Heart left ventricle (tissue), 16 donors: Measurements from ENCODE around the gene LAMA5. TPM values are rescaled to one million over a fixed set of nuclear protein-coding genes. Genes with fewer than 3 reads are reported as not detected.

Experiments
- ATAC-seq, 4 donors: fragments of 200-7000 bp; cut with Tn5 transposase; one replicate each; pipeline ENCODE4 v1.9.1; 2020 to 2022; ENCODE audit warnings: moderate library complexity in 4 of 4, mild to moderate bottlenecking in 3 of 4, moderate number of reproducible peaks in 1 of 4
- DNase-seq, 5 donors: peaks; one replicate each; pipeline ENCODE4 v3.0.0-alpha.2; 2020
- H3K27ac ChIP-seq, 12 donors: fragments of 200-600 bp; sonication (generic) in 4 of 12; one replicate each; pipeline versions ENCODE4 v1.5.0 to v1.8.0; 2016 to 2022; ENCODE audit warnings: mild to moderate bottlenecking in 2 of 12
- H3K27me3 ChIP-seq, 9 donors: fragments of 200-600 bp; sonication (generic) in 2 of 9; one replicate each; pipeline versions ENCODE4 v1.5.1 to v1.8.0; 2016 to 2022; ENCODE audit warnings: mild to moderate bottlenecking in 3 of 9
- H3K36me3 ChIP-seq, 9 donors: fragments of 200-600 bp; sonication (generic) in 2 of 9; one replicate each; pipeline versions ENCODE4 v1.5.0 to v1.8.0; 2018 to 2022; ENCODE audit warnings: mild to moderate bottlenecking in 2 of 9
- H3K4me1 ChIP-seq, 12 donors: fragments of 200-600 bp; sonication (generic) in 4 of 12; one replicate each; pipeline versions ENCODE4 v1.5.0 to v1.8.0; 2016 to 2022; ENCODE audit warnings: mild to moderate bottlenecking in 3 of 12
- H3K4me3 ChIP-seq, 12 donors: fragments of 200-600 bp; sonication (generic) in 4 of 12; one replicate each; pipeline versions ENCODE4 v1.5.0 to v1.8.0; 2017 to 2022; ENCODE audit warnings: mild to moderate bottlenecking in 9 of 12, moderate library complexity in 4 of 12
- H3K9me3 ChIP-seq, 12 donors: fragments of 200-600 bp; sonication (generic) in 4 of 12; one replicate each; pipeline versions ENCODE4 v1.5.0 to v1.8.0; 2016 to 2022; ENCODE audit warnings: mild to moderate bottlenecking in 1 of 12
- CTCF ChIP-seq, 12 donors: fragments of 200-600 bp; sonication (generic) in 4 of 12; IDR thresholded peaks; one replicate each; pipeline versions ENCODE4 v1.5.0 to v1.8.0; 2018 to 2022; ENCODE audit warnings: antibody characterized with exemption in 12 of 12, mild to moderate bottlenecking in 5 of 12
- POLR2A ChIP-seq, 2 donors: fragments of 450-650 bp; IDR thresholded peaks; one replicate each; pipeline ENCODE4 v1.6.1; 2017; ENCODE audit warnings: antibody characterized with exemption in 2 of 2, mild to moderate bottlenecking in 2 of 2, moderate library complexity in 2 of 2
- WGBS, 4 donors: extraction: QIAGEN DNeasy Blood & Tissue Kit in 2 of 4; methylation state at CpG; one replicate each; pipeline versions ENCODE4 v1.1.5 to v1.1.7; 2013 to 2018; 5-methylcytosine and 5-hydroxymethylcytosine counted together
- intact Hi-C, 10 donors: fragments of 100-400 bp; cut with DNase I; formaldehyde crosslinking; loops; one replicate each; pipeline versions ENCODE4 v1.11.1 to v1.14.2; 2022
- polyA plus RNA-seq, 2 donors: library from polyadenylated mRNA; stranded (reverse); fragments of 200-250 nt; gene quantifications; one replicate each; pipeline ENCODE4 v1.2.3, GENCODE V29; 2013
- total RNA-seq, 9 donors: library from RNA; depleted of rRNA in 2 of 9; stranded (reverse); fragments of >200 nt in 2 of 9; fragmentation: NEBNext Ultra II Directional in 3 of 9; extraction: Animal tissue kit (Norgen Biotek cat#: 25700) in 3 of 9; gene quantifications; one replicate each; pipeline versions ENCODE4 v1.1.0 to v1.2.4, GENCODE V29; 2016 to 2023
- donor health status: ischemic (EF 13 %, LVEDD 7.1; RV severe dilation, severe dysfunction).
- donor health status: healthy with polysubstance abuse.
- donor health status: DM: no; HTN: yes; CAD: no.
- donor health status: DM: no; HTN: no; CAD: no.
- donor health status: ischemic (EF 25% LVEDD 6.9; RV normal size, moderate dysfunction).
- donor health status: ischemic (EF 25% LVEDD 5.7; RV mildly dilated, moderate dysfunction).
- donor health status: healthy.
- donor health status: DM: yes; HTN: yes; CAD: no.
- donor health status: ischemic (EF 35%, LVEDD 5.7; RV mildly dilated, moderate dysfunction).
- donor health status: nonischemic (EF 11% LVEDD 7.7; RV severe dilation, severe dysfunction).
- donor health status: DM: yes; HTN: yes; CAD: no.
- donor health status: PGD.
- donor health status: ischemic (EF 29% LVEDD 5.4; RV normal size, mild dysfunction).
- donor health status: nonischemic (EF 23%, LVEDD 6.1; RV moderate dilation, normal function).

The LAMA5 gene
- total and polyA plus RNA-seq, 11 donors = 57.4 to 128 (median 73.6) TPM

GRCh38 chr20:62289131-62289530, 78.0 kb downstream of the LAMA5 start:
- TF ChIP-seq CTCF (IDR thresholded peaks at IDR 0.05) (no peak), POLR2A (IDR thresholded peaks at IDR 0.05) (no peak)

GRCh38 chr20:62288535-62289105, 78.5 kb downstream of the LAMA5 start:
- DNase-seq (peak in 1 of 5 donors; percentile 19), ATAC-seq (no peak)
- Histone ChIP-seq H3K36me3 (peaks cover 0 to 91% (median 80%) of the 10 kb centered on the region in 9 donors), H3K4me3 (no peak overlapping the region), H3K9me3 (no peaks in the 10 kb centered on the region), H3K27me3 (no peaks in the 10 kb centered on the region), H3K4me1 (peaks cover 0 to 34% (median 23%) of the 10 kb centered on the region in 12 donors), H3K27ac (no peak overlapping the region)
- no peak for TF ChIP-seq POLR2A (IDR thresholded peaks at IDR 0.05)
- TF ChIP-seq CTCF (IDR thresholded peaks at IDR 0.05) = no peak
- 90 to 93% (median 92%) methylated on average over 15 of the region's 15 CpGs for WGBS, 4 donors
- intact Hi-C loops = loop anchor here in 3 of 10 donors (5.0 to 10.0 kb wide), 3 partner anchors 51 to 264 kb away; partner anchors contain the start of genes MTG2 (in 1 of the 3) and OSBPL2 (in 1 of the 3)

More at GRCh38 chr20:62289131-62289530, 78.0 kb downstream of the LAMA5 start:
- Histone ChIP-seq H3K4me1 (peaks cover 0 to 29% (median 19%) of the 10 kb centered on the region in 12 donors), H3K36me3 (peaks cover 0 to 91% (median 80%) of the 10 kb centered on the region in 9 donors), H3K4me3 (no peak overlapping the region), H3K27me3 (no peaks in the 10 kb centered on the region), H3K27ac (no peak overlapping the region), H3K9me3 (no peaks in the 10 kb centered on the region)
- no peak for DNase-seq
- intact Hi-C loops = loop anchor here in 3 of 10 donors (5.0 to 10.0 kb wide), 3 partner anchors 52 to 264 kb away; partner anchors contain the start of genes MTG2 (in 1 of the 3) and OSBPL2 (in 1 of the 3)
- WGBS, 4 donors = 86 to 91% (median 89%) methylated on average over 11 to 14 of the region's 14 CpGs
- ATAC-seq = no peak

GRCh38 chr20:62287759-62288534, 79.2 kb downstream of the LAMA5 start:
- TF ChIP-seq POLR2A (IDR thresholded peaks at IDR 0.05) = no peak
- 90 to 94% (median 92%) methylated on average over 11 to 12 of the region's 12 CpGs for WGBS, 4 donors
- H3K4me1 ChIP-seq = peaks cover 0 to 41% (median 29%) of the 10 kb centered on the region in 12 donors
- no peaks in the 10 kb centered on the region for H3K9me3 ChIP-seq
- H3K36me3 ChIP-seq = peaks cover 0 to 91% (median 78%) of the 10 kb centered on the region in 9 donors
- peak overlapping the region in 5 of 12 donors; percentile 69 to 85 (median 80) for H3K27ac ChIP-seq
- DNase-seq (peak in 1 of 5 donors; percentile 21), ATAC-seq (no peak)
- no peak overlapping the region for H3K4me3 ChIP-seq
- no peaks in the 10 kb centered on the region for H3K27me3 ChIP-seq
- intact Hi-C loops = loop anchor here in 3 of 10 donors (5.0 to 10.0 kb wide), 3 partner anchors 51 to 263 kb away; partner anchors contain the start of genes MTG2 (in 1 of the 3) and OSBPL2 (in 1 of the 3)

GRCh38 chr20:62287129-62287528, 80.0 kb downstream of the LAMA5 start:
- no peak for DNase-seq
- H3K4me1 ChIP-seq = peaks cover 0 to 48% (median 33%) of the 10 kb centered on the region in 12 donors
- intact Hi-C loops = loop anchor here in 3 of 10 donors (5.0 to 10.0 kb wide), 3 partner anchors 50 to 262 kb away; partner anchors contain the start of genes MTG2 (in 1 of the 3) and OSBPL2 (in 1 of the 3)
- peak overlapping the region in 10 of 12 donors; percentile 59 to 85 (median 80) for H3K27ac ChIP-seq
- no peaks in the 10 kb centered on the region for H3K9me3 ChIP-seq
- H3K27me3 ChIP-seq = no peaks in the 10 kb centered on the region
- no peak for TF ChIP-seq POLR2A (IDR thresholded peaks at IDR 0.05)
- no peak for TF ChIP-seq CTCF (IDR thresholded peaks at IDR 0.05)
- WGBS, 4 donors = 78 to 86% (median 82%) methylated on average over 6 of the region's 6 CpGs
- ATAC-seq = no peak
- H3K36me3 ChIP-seq = peaks cover 0 to 91% (median 75%) of the 10 kb centered on the region in 9 donors
- no peak overlapping the region for H3K4me3 ChIP-seq
